HCT116 (cell line): ENCODE results near the gene ACSM6. TPM values are rescaled to one million over a fixed set of nuclear protein-coding genes. Genes with fewer than 3 reads are reported as not detected.

Experiments
- ATAC-seq: fragments of 200-7000 bp; cut with Tn5 transposase; 2 replicates; pipeline ENCODE4 v1.9.1; 2020; ENCODE audit warnings: mild to moderate bottlenecking, moderate library complexity
- BruUV-seq: library from RNA; stranded (reverse); fragments of 400-500 nt; replicated peaks from 2 replicates; lab custom pipeline; 2021; lab: Mats Ljungman, UMichigan
- CTCF ChIA-PET: fragments of 300-600 bp; sonication (Branson Sonifier 250); formaldehyde crosslinking; loops from one replicate; lab custom pipeline; 2021; ENCODE audit warnings: antibody characterized with exemption; lab: Charles Lee
- POLR2A ChIA-PET: fragments of 300-600, 350-600 bp; sonication (Branson Sonifier 250); formaldehyde crosslinking; loops from one replicate; lab custom pipeline; 2021; ENCODE audit warnings: antibody characterized with exemption; lab: Charles Lee
- RAD21 ChIA-PET, 2 experiments: fragments of 300-600 bp; sonication (Branson Sonifier 250); formaldehyde crosslinking; loops; one replicate each; lab custom pipeline; 2023; ENCODE audit warnings: low total read pairs in 2 of 2; ENCODE audit not compliant: uncharacterized antibody in 2 of 2, unreplicated experiment in 2 of 2, low non-redundant PET in 1 of 2; lab: Charles Lee
- DNase-seq: peaks from one replicate; pipeline ENCODE4 v3.0.0-alpha.2; 2010; ENCODE audit warnings: low read depth, low spot score
- H2AFZ ChIP-seq: fragments of 200-600 bp; shearing (Covaris generic), sonication (generic); 2 replicates; pipeline ENCODE4 v1.6.1; 2017; ENCODE audit warnings: low read depth, mixed run types, mixed read lengths, antibody characterized with exemption, low read length; ENCODE audit not compliant: poor library complexity, severe bottlenecking
- H3K27ac ChIP-seq: 2 replicates; pipeline ENCODE4 v1.5.1; 2012; ENCODE audit warnings: low read depth, low read length
- H3K27me3 ChIP-seq: fragments of 200-600 bp; sonication (generic); 2 replicates; pipeline ENCODE4 v1.6.1; 2016; ENCODE audit warnings: mixed run types, low read length, mixed read lengths; ENCODE audit not compliant: insufficient read depth
- H3K36me3 ChIP-seq, 2 experiments: fragments of 200-500 bp in 1 of 2; fragments of 200-600 bp in 1 of 2; sonication (Bioruptor generic) in 1 of 2; sonication (generic) in 1 of 2; 2 replicates each; pipeline versions ENCODE4 v1.5.1 to v1.6.1; 2014 to 2016; ENCODE audit warnings: low read length in 2 of 2, inconsistent platforms in 1 of 2, mixed read lengths in 1 of 2, mixed run types in 1 of 2; ENCODE audit not compliant: insufficient read depth in 2 of 2, control insufficient read depth in 1 of 2
- H3K4me1 ChIP-seq, 2 experiments: fragments of 200-600 bp in 1 of 2; sonication (generic) in 1 of 2; 2 replicates each; pipeline versions ENCODE4 v1.5.1 to v1.6.1; 2012 to 2017; ENCODE audit warnings: low read length in 2 of 2, inconsistent platforms in 1 of 2, mild to moderate bottlenecking in 1 of 2, mixed read lengths in 1 of 2, mixed run types in 1 of 2, moderate library complexity in 1 of 2; ENCODE audit not compliant: insufficient read depth in 2 of 2, control insufficient read depth in 1 of 2
- H3K4me2 ChIP-seq: fragments of 200-600 bp; sonication (generic); 2 replicates; pipeline ENCODE4 v1.6.1; 2017; ENCODE audit warnings: mixed run types, low read length, mixed read lengths
- H3K4me3 ChIP-seq, 2 experiments: fragments of 200-600 bp in 1 of 2; sonication (generic) in 1 of 2; replicated peaks in 1 of 2; 2 replicates each; pipeline ENCODE4 v1.5.1; 2011 to 2016; ENCODE audit warnings: low read length in 2 of 2, control low read depth in 1 of 2, low read depth in 1 of 2, mild to moderate bottlenecking in 1 of 2, mixed read lengths in 1 of 2, mixed run types in 1 of 2
- H3K79me2 ChIP-seq: fragments of 200-600 bp; sonication (generic); 2 replicates; pipeline ENCODE4 v1.6.1; 2017; ENCODE audit warnings: mild to moderate bottlenecking, mixed run types, low read length, moderate library complexity, mixed read lengths; ENCODE audit not compliant: insufficient read depth
- H3K9ac ChIP-seq: fragments of 200-600 bp; sonication (generic); 2 replicates; pipeline ENCODE4 v1.6.1; 2016; ENCODE audit warnings: low read length, mixed read lengths
- H3K9me2 ChIP-seq: fragments of 200-600 bp; sonication (generic), shearing (Covaris generic); 2 replicates; pipeline ENCODE4 v1.6.1; 2017; ENCODE audit warnings: mixed run types, mild to moderate bottlenecking, moderate library complexity; ENCODE audit not compliant: insufficient read depth
- H3K9me3 ChIP-seq, 2 experiments: fragments of 200-500 bp in 1 of 2; fragments of 200-600 bp in 1 of 2; sonication (Bioruptor generic) in 1 of 2; sonication (generic) in 1 of 2; 2 replicates each; pipeline ENCODE4 v1.6.1; 2014 to 2017; ENCODE audit warnings: low read length in 2 of 2, mixed read lengths in 2 of 2, inconsistent platforms in 1 of 2, low read depth in 1 of 2, mild to moderate bottlenecking in 1 of 2, mixed run types in 1 of 2, moderate library complexity in 1 of 2; ENCODE audit not compliant: control insufficient read depth in 1 of 2, insufficient read depth in 1 of 2
- H4K20me1 ChIP-seq: fragments of 200-600 bp; sonication (generic), shearing (Covaris generic); 2 replicates; pipeline ENCODE4 v1.6.1; 2017; ENCODE audit warnings: mixed run types, mild to moderate bottlenecking, moderate library complexity; ENCODE audit not compliant: insufficient read depth
- CBX3 ChIP-seq: IDR thresholded peaks from 2 replicates; pipeline ENCODE4 v1.6.1; 2012; ENCODE audit warnings: low read depth
- CEBPB ChIP-seq: IDR thresholded peaks from 2 replicates; pipeline ENCODE4 v1.6.1; 2012; ENCODE audit warnings: low read depth
- EGR1 ChIP-seq: IDR thresholded peaks from 2 replicates; pipeline ENCODE4 v1.6.1; 2012; ENCODE audit warnings: low read depth
- ELF1 ChIP-seq: IDR thresholded peaks from 2 replicates; pipeline ENCODE4 v1.6.1; 2012; ENCODE audit warnings: low read depth, borderline replicate concordance
- EZH2phosphoT487 ChIP-seq: fragments of 200-600 bp; IDR thresholded peaks from 2 replicates; pipeline ENCODE4 v1.6.1; 2018; ENCODE audit warnings: antibody characterized with exemption, borderline replicate concordance
- FOSL1 ChIP-seq: IDR thresholded peaks from 2 replicates; pipeline ENCODE4 v1.6.1; 2012; ENCODE audit warnings: low read depth
- JUND ChIP-seq: IDR thresholded peaks from 2 replicates; pipeline ENCODE4 v1.6.1; 2012
- POLR2A ChIP-seq: IDR thresholded peaks from 2 replicates; pipeline ENCODE4 v1.7.0; 2011; ENCODE audit warnings: borderline replicate concordance; ENCODE audit not compliant: insufficient read depth, insufficient read length; ENCODE audit errors: extremely low read depth
- POLR2AphosphoS5 ChIP-seq: IDR thresholded peaks from 2 replicates; pipeline ENCODE4 v1.6.1; 2011; ENCODE audit warnings: mild to moderate bottlenecking, low read depth, low read length, moderate library complexity
- RAD21 ChIP-seq: IDR thresholded peaks from 2 replicates; pipeline ENCODE4 v1.6.1; 2012; ENCODE audit warnings: low read depth, mild to moderate bottlenecking
- SIN3A ChIP-seq: IDR thresholded peaks from 2 replicates; pipeline ENCODE4 v1.6.1; 2012; ENCODE audit warnings: low read depth
- SP1 ChIP-seq: IDR thresholded peaks from 2 replicates; pipeline ENCODE4 v1.6.1; 2012; ENCODE audit warnings: low read depth
- SRF ChIP-seq: IDR thresholded peaks from 2 replicates; pipeline ENCODE4 v1.6.1; 2012; ENCODE audit warnings: low read depth
- YY1 ChIP-seq: IDR thresholded peaks from 2 replicates; pipeline ENCODE4 v1.6.1; 2011; ENCODE audit warnings: low read length, low read depth, moderate library complexity, mild to moderate bottlenecking; ENCODE audit not compliant: insufficient replicate concordance; ENCODE audit errors: extremely low read depth
- ZFX ChIP-seq: fragments of 450-650 bp; IDR thresholded peaks from 2 replicates; pipeline ENCODE4 v1.6.1; 2017
- intact Hi-C: fragments of 100-400 bp; cut with micrococcal nuclease; formaldehyde crosslinking; loops from 2 replicates; pipeline ENCODE4 v1.10.0; 2022
- total RNA-seq: library from RNA; stranded (reverse); gene quantifications from one replicate; pipeline ENCODE4 v1.2.1, GENCODE V29; 2021; ENCODE audit not compliant: unreplicated experiment
- TF ChIP-seq, protein P1 (sequence below): IDR thresholded peaks from 2 replicates; pipeline ENCODE4 v1.6.1; 2012
- TF ChIP-seq, protein P2 (sequence below): IDR thresholded peaks from 2 replicates; pipeline ENCODE4 v1.6.1; 2012
- TF ChIP-seq, protein P3 (sequence below): IDR thresholded peaks from 2 replicates; pipeline ENCODE4 v1.6.1; 2012; ENCODE audit warnings: low read depth

ACSM6 gene
- total RNA-seq, 1 experiment from 2014 or later, result not detected

DNA sequence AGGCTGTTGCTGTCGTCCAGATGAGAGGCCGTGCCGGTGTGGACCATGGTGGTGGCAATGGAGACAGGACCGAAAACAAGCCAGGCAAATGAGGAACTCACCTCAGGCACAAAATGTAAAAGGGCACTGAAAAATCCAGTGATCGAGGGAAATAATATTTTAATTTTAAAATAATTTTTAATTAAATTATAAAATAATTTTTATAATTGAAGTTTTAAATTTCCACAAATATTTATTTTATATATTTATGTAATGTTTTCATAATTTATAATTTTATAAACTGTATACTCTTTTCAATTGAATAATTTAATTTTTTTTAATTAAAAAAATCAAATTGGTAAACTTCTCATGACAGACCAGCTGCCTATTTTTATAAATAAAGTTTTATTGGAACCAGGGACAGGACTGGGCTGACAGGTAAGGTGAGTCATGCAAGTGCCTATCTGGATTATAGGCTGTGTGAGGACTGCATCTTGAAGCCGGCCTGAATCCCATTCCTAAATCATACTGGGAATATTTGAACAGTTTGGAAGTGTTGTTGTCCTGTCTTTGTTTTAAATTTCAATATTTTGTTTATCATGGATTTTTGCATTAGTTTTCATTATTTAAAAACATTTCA is 15.6 kb downstream of the ACSM6 start:
- TF ChIP-seq, protein P1, sequence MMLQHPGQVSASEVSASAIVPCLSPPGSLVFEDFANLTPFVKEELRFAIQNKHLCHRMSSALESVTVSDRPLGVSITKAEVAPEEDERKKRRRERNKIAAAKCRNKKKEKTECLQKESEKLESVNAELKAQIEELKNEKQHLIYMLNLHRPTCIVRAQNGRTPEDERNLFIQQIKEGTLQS, result no peak
- TF ChIP-seq RAD21 (no peak), ELF1 (no peak), FOSL1 (no peak), SIN3A (no peak), SP1 (no peak), CEBPB (no peak), ZFX (no peak), EGR1 (no peak), SRF (no peak), YY1 (no peak), EZH2phosphoT487 (no peak), POLR2AphosphoS5 (no peak), POLR2A (no peak), JUND (no peak), CBX3 (no peak)
- TF ChIP-seq, protein P2, sequence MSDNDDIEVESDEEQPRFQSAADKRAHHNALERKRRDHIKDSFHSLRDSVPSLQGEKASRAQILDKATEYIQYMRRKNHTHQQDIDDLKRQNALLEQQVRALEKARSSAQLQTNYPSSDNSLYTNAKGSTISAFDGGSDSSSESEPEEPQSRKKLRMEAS, result no peak
- TF ChIP-seq, protein P3, sequence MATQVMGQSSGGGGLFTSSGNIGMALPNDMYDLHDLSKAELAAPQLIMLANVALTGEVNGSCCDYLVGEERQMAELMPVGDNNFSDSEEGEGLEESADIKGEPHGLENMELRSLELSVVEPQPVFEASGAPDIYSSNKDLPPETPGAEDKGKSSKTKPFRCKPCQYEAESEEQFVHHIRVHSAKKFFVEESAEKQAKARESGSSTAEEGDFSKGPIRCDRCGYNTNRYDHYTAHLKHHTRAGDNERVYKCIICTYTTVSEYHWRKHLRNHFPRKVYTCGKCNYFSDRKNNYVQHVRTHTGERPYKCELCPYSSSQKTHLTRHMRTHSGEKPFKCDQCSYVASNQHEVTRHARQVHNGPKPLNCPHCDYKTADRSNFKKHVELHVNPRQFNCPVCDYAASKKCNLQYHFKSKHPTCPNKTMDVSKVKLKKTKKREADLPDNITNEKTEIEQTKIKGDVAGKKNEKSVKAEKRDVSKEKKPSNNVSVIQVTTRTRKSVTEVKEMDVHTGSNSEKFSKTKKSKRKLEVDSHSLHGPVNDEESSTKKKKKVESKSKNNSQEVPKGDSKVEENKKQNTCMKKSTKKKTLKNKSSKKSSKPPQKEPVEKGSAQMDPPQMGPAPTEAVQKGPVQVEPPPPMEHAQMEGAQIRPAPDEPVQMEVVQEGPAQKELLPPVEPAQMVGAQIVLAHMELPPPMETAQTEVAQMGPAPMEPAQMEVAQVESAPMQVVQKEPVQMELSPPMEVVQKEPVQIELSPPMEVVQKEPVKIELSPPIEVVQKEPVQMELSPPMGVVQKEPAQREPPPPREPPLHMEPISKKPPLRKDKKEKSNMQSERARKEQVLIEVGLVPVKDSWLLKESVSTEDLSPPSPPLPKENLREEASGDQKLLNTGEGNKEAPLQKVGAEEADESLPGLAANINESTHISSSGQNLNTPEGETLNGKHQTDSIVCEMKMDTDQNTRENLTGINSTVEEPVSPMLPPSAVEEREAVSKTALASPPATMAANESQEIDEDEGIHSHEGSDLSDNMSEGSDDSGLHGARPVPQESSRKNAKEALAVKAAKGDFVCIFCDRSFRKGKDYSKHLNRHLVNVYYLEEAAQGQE, result no peak
- H3K9ac ChIP-seq, result no peak overlapping the region
- POLR2A ChIA-PET, result no interaction called here
- H3K9me3 ChIP-seq, result no peaks in the 10 kb centered on the region
- no peaks in the 10 kb centered on the region for H3K9me2 ChIP-seq
- H3K27me3 ChIP-seq, result no peaks in the 10 kb centered on the region
- DNase-seq (no peak), ATAC-seq (no peak)
- BruUV-seq, result no TSS peak
- intact Hi-C loops, result no loop called here
- H3K36me3 ChIP-seq, result no peaks in the 10 kb centered on the region
- CTCF ChIA-PET, result interaction anchor here (0.7 to 2.1 kb wide), 9 partner anchors 8 to 335 kb away, joined by 3 to 10 read pairs (median 4); no protein-coding TSS in a partner anchor
- H3K27ac ChIP-seq, result no peak overlapping the region
- no peak overlapping the region for H3K4me2 ChIP-seq
- H2AFZ ChIP-seq, result peak overlapping the region; percentile 79
- peaks cover 6 to 30% of the 10 kb centered on the region in 2 experiments for H3K4me1 ChIP-seq
- H3K79me2 ChIP-seq, result no peaks in the 10 kb centered on the region
- RAD21 ChIA-PET, result interaction anchor here in 1 of 2 experiments (0.7 kb wide), 1 partner anchor 98 kb away, joined by 4 read pairs; no protein-coding TSS in a partner anchor
- no peak overlapping the region for H3K4me3 ChIP-seq
- H4K20me1 ChIP-seq, result no peaks in the 10 kb centered on the region
